ENCODE results near the gene PARP16.

PARP16 gene

GRCh38 chr15:65286704-65287519 is at the start of gene PARP16:
Gene PARP16 (minus strand): TSS chr15:65286883. CDS start chr15:65286426, 457 bp downstream.
- peak; percentile 74 to 91 (median 86) for DNase-seq

DNA sequence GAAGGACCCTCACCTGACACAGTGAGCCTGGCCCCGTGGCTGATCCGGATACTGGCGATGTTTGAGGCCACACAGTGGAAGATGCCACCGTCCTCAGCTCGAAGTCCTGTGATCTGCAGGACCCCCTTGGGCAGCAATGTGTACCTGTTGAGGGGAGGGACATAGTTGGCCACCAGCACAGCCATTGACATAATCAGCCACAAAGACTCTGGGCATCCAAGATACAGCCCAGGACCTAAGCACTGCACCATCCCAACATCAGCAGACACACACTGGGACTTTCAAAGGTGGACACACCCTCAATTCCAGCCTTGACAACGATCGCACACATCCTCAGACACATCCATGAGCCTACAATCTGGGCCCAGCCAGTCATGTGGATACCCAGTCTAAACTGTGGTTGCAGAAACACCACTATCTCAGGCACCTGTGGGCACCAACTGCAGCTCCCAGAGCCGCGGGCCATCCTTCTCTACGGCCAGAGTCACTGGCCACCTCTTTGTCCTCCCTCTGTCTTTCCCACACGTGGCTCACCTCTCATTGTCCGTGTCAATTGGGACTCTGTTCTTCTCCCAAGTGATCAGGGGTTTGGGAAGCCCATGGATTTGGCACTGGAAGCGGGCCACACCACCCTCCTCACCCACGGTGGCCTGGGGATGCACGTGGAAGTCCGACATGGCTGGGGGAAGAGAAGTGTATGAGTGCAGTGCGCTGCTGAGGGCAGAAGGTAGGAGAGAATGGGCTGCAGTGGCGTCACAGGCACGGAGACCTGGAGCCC is 48.8 kb upstream of the PARP16 start:
- no peak for DNase-seq

GRCh38 chr15:65334586-65335231 is 48.0 kb upstream of the PARP16 start:
- no peak for DNase-seq

DNA sequence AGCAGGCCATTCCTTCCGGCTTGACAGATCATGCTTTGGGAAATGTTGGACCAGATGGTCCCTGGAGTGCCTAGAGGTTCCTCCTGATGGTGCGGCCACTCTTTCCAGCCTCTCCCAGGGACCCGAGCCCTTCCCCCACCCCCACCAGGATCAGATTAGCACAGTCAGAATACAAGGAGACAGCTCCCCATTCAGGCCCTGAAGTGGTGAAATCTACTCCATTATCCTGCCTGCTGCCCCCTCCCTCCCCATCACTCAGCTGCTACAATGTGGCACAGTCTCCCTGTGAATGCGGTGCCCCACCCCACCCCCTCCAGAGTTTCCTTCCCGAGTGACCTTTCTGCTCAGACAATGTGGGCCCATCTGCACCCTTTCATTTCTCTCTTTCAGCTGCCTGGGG is 47.2 kb upstream of the PARP16 start:
- no peak for DNase-seq

GRCh38 chr15:65333148-65333820 is 46.6 kb upstream of the PARP16 start:
- DNase-seq, result no peak

GRCh38 chr15:65332391-65333147 is 45.9 kb upstream of the PARP16 start:
- DNase-seq, result no peak

DNA sequence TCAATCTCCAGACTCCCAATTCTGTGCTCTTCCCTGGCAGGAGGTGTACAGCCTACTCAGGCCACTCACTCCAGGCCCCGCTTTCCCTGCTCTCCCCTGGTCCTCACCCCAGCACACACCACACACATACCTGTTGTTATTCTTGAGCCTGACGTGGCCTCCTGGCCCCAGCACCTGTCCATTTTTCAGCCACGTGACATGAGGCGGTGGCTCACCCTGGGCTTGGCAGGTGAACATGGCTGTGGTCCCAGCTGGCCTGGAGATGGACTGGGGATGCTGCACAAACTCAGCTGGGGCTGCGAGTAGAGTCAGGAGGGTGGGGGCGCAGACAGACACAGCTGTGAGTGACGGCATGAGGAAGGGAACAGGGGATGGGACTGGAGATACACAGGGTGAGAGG is 45.1 kb upstream of the PARP16 start:
- no peak for DNase-seq

DNA sequence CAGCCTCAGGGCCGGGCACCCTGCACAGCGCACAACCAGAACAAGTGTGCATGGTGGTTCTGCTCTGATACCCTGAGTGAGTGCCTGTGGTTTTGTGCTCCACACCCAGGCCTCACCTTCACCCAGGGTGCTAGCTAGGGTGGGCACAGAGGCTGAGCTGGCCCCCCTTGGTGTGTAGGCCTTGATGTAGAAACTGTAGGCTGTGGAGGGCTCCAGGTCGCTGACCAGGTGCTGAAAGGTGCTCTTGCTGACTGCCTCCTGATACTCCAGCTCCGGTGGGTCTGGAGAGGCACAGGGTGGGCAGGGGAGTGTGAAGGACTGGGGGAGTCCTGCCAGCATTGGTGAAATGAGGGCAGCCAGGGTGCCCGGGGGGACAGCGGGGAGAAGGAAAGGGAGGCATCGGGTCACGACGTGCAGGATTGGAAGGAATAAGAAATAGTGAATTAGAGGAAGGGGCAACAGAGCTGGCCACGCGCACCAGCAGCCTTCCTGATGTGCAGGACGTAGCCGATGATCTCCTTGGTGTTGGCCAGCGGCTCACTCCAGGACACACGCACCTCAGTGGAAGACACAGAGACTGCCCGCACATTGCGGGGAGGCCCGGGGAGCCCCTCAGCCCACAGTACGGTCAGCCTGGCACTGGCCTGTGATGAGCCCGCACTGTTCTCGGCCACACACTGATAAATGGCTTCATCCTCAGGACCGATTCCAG is 44.4 kb upstream of the PARP16 start:
- no peak for DNase-seq

- DNase-seq, result no peak
Observed at GRCh38 chr15:65329984-65330735, 43.5 kb upstream of the PARP16 start.

- no peak for DNase-seq
Observed at GRCh38 chr15:65329288-65329983, 42.8 kb upstream of the PARP16 start.

- DNase-seq, result no peak
Observed at GRCh38 chr15:65328506-65329287, 42.0 kb upstream of the PARP16 start.

- DNase-seq, result no peak
Observed at GRCh38 chr15:65327651-65328393, 41.1 kb upstream of the PARP16 start.

- no peak for DNase-seq
Observed at GRCh38 chr15:65326818-65327217, 40.1 kb upstream of the PARP16 start.

- DNase-seq, result no peak
Observed at GRCh38 chr15:65326117-65326526, 39.4 kb upstream of the PARP16 start.

- DNase-seq, result no peak
Observed at GRCh38 chr15:65323071-65323511, 36.4 kb upstream of the PARP16 start.

GRCh38 chr15:65318870-65319356 is 32.2 kb upstream of the PARP16 start:
- DNase-seq, result peak; percentile 39 to 75 (median 62)

DNA sequence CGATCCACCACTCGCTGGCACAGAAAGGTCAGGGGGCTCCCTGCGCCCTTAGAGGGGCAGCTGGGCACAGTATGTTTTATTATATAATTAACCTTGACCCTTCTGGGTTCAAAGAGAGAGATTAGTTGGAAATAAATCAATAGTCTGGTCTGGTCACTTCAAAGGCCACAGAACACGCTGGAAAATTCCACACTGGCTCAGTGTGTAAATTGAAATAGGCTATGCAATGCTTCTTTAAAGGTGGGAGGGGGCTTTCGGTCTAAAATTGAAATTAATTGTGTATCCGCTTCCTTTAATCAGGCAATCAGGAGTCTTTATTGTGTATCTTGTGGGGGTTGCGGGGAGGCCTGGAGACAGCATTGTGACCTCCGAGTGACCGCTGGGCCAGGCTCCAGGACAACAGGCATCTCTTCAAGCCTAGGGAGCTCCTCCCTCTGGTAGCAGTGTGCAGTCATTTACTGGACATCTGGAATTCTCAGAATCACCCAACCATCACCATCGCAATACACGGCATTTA is 25.8 kb upstream of the PARP16 start:
- DNase-seq, result no peak

GRCh38 chr15:65311760-65312159 is 25.1 kb upstream of the PARP16 start:
- no peak for DNase-seq
